Effector CD4-positive, alpha-beta T cell (primary cell): Measurements from ENCODE around the gene SLCO6A1.

Experiments used
- DNase-seq: peaks from one replicate; pipeline ENCODE4 v3.0.0-alpha.2; 2020

Gene SLCO6A1

DNA sequence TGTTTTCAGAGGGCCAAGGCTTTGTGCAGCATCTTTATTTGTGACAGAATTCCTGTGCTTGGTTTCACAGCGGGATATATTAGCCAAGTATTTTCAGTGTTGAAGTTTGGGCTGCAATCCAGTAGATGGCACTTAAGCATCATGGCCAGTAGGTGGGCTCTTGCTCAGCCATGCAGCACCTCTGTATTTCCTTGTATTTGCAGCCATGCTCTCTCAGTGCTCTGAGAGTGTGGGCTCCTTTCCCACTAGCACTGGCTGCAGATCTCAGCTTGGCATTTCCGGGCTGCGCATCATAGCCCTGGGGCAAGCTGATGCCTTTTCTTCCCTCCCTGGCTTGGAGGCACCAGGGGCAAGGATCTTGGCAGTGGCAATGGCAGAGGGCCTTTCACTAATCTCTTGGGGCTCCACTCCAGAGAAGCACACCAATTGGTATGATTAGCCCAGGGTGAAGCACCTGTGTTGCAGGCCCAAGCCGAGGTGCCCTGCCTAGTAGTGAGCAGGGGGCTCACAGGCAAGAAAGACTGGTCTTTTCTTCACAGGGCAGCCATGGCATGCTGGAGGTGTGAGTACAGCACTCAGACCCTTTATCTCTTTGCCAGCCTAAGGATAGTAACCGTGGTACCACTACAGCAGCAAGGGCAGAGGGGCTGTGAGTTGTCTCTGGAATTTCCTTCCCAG is 48.3 kb downstream of the SLCO6A1 start:
- DNase-seq = no peak

DNA sequence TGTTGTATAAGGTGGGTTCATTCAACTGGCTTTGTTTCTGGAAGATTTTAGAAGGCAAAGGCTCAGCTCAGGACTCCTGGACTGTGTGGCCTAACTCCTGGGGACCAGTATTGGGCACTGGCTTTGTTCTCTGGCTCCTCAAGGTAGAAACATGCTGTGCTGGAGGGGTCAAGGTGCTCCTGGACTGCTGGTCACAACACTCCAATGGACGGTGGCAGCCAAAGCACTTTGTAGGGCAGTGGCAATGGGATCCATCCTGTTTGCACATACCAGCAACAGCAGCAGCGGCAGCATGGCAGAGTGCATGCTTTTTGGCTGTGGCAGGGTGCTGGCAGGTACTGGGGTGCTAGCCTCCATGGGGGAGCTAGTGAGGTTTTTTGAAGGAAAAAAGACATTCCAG is 65.3 kb downstream of the SLCO6A1 start:
- DNase-seq = no peak

DNA sequence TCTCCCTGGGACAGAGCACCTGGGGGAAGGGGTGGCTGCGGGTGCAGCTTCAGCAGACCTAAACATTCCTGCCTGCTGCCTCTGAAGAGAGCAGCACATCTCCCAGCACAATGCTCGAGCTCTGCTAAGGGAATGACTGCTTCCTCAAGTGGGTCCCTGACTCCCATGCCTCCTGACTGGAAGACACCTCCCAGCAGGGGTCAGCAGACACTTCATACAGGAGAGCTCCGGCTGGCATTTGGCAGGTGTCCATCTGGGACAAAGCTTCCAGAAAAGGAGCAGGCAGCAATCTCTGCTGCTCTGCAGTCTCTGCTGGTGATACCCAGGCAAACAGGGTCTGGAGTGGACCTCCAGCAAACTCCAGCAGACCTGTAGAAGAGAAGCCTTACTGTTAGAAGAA is 77.2 kb downstream of the SLCO6A1 start:
- no peak for DNase-seq

DNA sequence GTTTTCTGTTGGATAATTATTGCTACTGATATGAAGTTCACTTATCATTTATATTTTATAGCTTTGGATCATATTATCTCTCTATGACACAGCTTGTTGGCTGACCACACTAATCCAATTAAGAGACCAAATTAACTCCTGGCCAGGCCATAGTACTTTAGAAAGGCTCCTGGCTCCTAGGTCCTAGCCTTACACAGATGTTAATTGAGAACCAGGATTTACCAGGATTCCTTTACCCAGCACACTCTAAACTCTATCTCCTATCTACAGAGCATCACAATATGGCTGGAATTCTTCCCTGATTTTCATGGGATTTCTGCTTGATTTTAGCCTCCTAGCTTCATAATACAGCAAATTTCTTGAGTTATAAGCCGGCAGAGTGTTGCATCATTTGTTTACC is 80.3 kb downstream of the SLCO6A1 start:
- DNase-seq = no peak

DNA sequence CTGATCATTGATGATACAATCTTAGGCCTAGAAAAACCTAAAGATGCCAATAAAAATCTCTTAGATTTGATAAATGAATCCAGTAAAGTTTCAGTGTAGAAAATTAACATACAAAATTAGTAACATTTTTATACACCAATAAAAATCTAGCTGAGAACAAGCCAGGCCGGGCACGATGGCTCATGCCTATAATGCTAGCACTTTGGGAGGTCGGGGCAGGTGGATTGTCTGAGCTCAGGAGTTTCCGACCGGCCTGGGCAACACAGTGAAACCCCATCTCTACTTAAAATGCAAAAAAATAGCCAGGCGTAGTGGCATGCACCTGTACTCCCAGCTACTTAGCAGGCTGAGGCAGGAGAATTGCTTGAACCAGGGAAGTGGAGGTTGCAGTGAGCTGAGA is 84.4 kb downstream of the SLCO6A1 start:
- no peak for DNase-seq

DNA sequence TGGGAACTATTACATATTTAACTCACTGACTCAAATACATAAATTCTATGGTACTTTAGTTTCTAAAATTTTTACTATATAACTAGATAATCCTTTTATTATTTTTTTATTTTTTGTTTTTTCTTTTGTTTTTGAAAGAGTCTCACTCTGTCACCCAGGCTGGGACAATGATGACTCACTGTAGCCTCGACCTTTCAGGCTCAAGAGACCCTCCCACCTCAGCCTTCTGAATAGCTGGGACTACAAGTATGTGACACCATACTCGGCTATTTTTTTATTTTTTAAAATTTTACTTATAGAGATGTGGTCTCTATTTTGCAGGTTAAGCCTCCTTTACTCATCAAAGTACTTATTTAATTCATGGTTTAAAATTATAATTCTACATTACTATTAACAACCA is 110.6 kb downstream of the SLCO6A1 start:
- no peak for DNase-seq

DNA sequence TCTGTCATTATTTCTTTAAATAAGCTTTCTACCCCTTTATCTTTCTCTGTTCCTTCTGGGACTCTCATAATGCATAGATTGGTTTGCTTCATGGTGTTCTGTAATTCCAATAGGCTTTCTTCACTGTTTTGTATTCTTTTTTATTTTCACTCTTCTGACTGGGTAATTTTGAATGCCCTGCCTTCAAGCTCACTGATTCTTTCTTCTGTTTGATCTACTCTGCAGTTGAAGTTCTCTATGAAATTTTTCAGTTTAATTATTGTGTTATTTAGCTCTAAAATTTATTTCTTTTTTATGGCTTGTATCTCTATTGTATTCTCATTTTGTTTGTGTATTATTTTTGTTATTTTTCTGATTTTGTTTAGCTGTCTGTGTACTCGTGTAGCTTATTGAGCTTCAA is 113.4 kb downstream of the SLCO6A1 start:
- DNase-seq = no peak

DNA sequence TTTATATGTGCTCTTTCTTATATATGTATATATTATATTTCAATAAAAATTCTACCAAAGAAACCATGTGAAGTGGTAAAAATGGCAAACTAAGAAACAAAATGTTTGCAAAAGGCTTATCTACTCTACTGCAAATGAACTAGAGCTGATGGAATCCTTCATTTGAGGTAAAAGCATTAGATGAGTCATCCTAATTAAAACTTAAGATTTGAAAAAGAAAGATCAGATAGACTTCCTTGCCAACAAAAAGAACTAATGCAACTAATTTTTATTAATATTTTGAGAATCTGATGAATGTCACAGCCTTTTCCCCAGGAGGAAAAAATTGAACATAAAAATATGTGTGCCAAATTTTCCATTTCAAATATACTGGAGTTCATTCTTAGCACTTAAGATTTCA is 118.6 kb downstream of the SLCO6A1 start:
- DNase-seq = no peak

DNA sequence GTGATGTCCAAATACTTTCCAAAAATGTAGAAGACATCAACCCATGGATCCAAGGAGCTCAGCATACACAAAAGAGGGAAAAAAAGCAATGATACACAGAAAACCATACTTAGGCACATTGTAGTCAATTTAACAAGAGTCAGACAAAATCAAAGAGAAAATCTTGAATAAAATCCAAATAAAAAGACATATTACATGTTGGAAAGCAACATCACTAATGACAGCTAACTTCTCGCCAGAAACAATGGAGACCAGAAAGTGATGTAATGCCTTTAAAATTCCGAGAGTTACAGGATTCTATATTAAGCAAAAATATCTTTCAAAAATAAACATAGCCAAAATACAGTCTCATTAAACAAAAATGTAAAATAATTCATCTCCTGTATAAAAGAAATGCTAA is 122.9 kb downstream of the SLCO6A1 start:
- DNase-seq = no peak

DNA sequence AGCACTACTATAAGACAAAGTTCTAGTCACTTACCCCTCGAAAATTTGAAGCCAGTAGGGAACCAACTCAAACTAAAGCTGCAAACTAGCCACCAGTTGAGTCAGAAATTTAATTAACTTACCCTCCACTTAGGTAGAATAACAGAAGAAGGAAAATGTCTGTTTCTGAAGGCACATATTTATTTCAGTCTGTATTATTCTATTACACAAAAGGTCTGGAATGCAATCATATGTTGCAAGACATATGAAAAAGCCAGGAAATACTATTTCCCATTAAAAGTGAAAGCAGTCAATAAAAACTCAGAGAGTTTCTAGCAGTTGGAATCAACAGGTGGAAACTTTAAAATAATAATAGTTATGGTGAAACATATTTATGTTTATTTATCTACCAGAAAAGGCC is 123.5 kb downstream of the SLCO6A1 start:
- no peak for DNase-seq

DNA sequence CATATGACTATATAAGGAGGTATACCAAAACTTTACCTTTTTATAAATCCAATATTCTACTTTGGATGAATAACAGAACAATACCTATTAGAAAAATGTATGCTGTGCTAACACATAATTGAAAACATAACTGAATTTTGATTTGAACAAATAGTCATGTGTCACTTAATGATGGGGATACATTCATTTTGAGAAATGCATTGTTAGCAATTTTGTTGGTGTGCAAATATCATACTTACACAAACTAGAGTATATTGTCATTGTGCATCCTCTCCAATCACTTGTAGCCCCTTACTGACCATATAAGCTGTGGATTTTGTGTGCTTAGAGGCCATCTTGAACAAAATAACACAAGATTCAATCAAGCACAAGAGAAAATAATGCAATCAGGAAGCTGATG is 130.4 kb downstream of the SLCO6A1 start:
- no peak for DNase-seq

DNA sequence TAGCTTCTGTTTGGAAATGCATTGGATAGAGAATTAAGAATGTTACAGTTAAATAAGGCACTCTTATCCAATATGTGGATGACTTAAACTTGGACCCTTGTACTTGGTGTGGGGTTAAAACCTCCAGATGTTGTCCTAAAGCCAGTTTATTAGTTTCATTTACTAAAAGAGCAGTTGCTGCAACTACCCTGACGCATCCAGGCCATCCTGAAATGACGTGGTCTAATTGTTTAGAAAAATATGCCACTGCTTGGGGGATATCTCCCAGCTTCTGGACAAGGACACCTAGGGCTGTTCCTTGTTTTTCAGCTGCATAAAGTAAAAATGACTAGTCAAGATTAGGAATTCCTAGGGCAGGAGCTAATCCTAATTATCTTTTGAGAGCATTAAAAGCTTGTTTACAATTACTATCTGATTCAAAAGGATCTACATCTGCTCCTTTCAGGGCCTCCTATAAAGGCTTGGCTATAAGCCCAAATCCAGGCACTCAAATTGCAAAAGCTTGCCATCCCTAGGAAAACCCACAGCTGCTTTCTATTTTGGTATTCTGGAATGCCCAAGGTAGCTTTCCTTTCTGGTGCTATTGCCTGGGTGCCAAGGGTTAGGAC is 157.0 kb downstream of the SLCO6A1 start:
- DNase-seq = no peak

DNA sequence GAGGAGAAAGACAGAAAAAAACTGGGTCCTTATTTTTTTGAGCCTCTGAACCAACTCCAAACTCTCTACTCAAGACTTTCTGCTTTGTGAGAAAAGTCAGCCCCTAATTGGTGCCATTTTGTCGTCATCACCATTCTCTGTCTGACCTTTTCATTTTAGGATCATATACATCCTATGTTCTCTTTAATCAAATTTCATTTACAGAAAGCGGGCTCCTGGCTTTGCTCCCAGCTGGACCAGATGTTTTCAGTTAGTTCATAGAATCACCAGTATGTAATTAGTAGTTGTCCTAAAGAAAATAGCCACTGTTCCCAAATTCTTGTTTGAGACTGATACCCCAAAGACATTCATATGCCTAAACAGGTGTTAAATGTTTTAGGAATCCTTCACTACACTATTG is 174.1 kb downstream of the SLCO6A1 start:
- DNase-seq = no peak
